PFSK-1 (cell line): ENCODE data around the gene NEK7.

Experiments
- FOXP2 ChIP-seq: optimal IDR thresholded peaks from 2 replicates; pipeline ENCODE3; 2011; ENCODE audit warnings: borderline replicate concordance, control low read depth, inconsistent platforms; ENCODE audit not compliant: insufficient read depth; ENCODE audit errors: extremely low read length, extremely low read depth
- POLR2AphosphoS5 ChIP-seq: IDR thresholded peaks from 2 replicates; pipeline ENCODE4 v1.6.1; 2012; ENCODE audit warnings: low read depth, mild to moderate bottlenecking, control low read depth, low read length, moderate library complexity
- REST ChIP-seq, 2 experiments: IDR thresholded peaks; 2 replicates each; pipeline versions ENCODE4 v1.6.1 to v1.8.0; 2011 to 2012; ENCODE audit warnings: low read depth in 2 of 2, low read length in 2 of 2, control low read depth in 1 of 2, inconsistent platforms in 1 of 2, mild to moderate bottlenecking in 1 of 2, moderate library complexity in 1 of 2; ENCODE audit not compliant: insufficient read depth in 1 of 2
- SIN3A ChIP-seq: IDR thresholded peaks from 2 replicates; pipeline ENCODE4 v1.6.1; 2012; ENCODE audit warnings: mild to moderate bottlenecking, low read length, moderate library complexity, borderline replicate concordance; ENCODE audit not compliant: insufficient read depth
- TAF1 ChIP-seq: IDR thresholded peaks from 2 replicates; pipeline ENCODE4 v1.6.1; 2012; ENCODE audit warnings: low read length, control low read depth, borderline replicate concordance; ENCODE audit not compliant: insufficient read depth

The NEK7 gene

GRCh38 chr1:198318085-198318484, 161.3 kb downstream of the NEK7 start:
- TF ChIP-seq POLR2AphosphoS5 (no peak), TAF1 (no peak), FOXP2 (no peak), REST (IDR thresholded peaks at IDR 0.05; ENCODE audit: insufficient read depth in 1 of 2, low read depth in 2 of 2, low read length in 2 of 2) (no peak), SIN3A (no peak)

GRCh38 chr1:198320759-198321158, 164.0 kb downstream of the NEK7 start:
- no peak for TF ChIP-seq FOXP2

GRCh38 chr1:198326232-198326631, 169.4 kb downstream of the NEK7 start:
- TF ChIP-seq FOXP2 (no peak), SIN3A (no peak), TAF1 (no peak), POLR2AphosphoS5 (peak; percentile 52; the same call in 1 of the 2 replicates), REST (IDR thresholded peaks at IDR 0.05; ENCODE audit: insufficient read depth in 1 of 2, low read depth in 2 of 2, low read length in 2 of 2) (no peak)

GRCh38 chr1:198326915-198327314, 170.1 kb downstream of the NEK7 start:
- TF ChIP-seq TAF1, result no peak

GRCh38 chr1:198328458-198329032, 171.7 kb downstream of the NEK7 start:
- no peak for TF ChIP-seq REST (IDR thresholded peaks at IDR 0.05; ENCODE audit: insufficient read depth in 1 of 2, low read depth in 2 of 2, low read length in 2 of 2)
- no peak for TF ChIP-seq TAF1
- no peak for TF ChIP-seq FOXP2
- no peak for TF ChIP-seq SIN3A
- TF ChIP-seq POLR2AphosphoS5, result no peak

- TF ChIP-seq POLR2AphosphoS5 (no peak), SIN3A (no peak), FOXP2 (no peak), REST (IDR thresholded peaks at IDR 0.05; ENCODE audit: insufficient read depth in 1 of 2, low read depth in 2 of 2, low read length in 2 of 2) (no peak), TAF1 (no peak)
Observed at GRCh38 chr1:198330982-198331615, 174.3 kb downstream of the NEK7 start.
